Measurements from ENCODE around the gene MPV17.

GRCh38 chr2:27335311-27335710, 12.4 kb upstream of the MPV17 start:
- no peak for TF ChIP-seq CTCF (IDR thresholded peaks at IDR 0.05)
- TF ChIP-seq POLR2A (IDR thresholded peaks at IDR 0.05; ENCODE audit: low read length): no peak
- no peak for TF ChIP-seq MAZ (IDR thresholded peaks at IDR 0.05; ENCODE audit: borderline replicate concordance, low read depth, low read length)
- TF ChIP-seq BHLHE40 (IDR thresholded peaks at IDR 0.05; ENCODE audit: low read depth, low read length): no peak
- TF ChIP-seq CEBPB (IDR thresholded peaks at IDR 0.05): no peak
- TF ChIP-seq NFE2L2 (conservative IDR thresholded peaks at IDR 0.05; ENCODE audit: low read length): no peak
- TF ChIP-seq PHF8 (IDR thresholded peaks at IDR 0.05; ENCODE audit: borderline replicate concordance, low read depth): no peak
- no peak for TF ChIP-seq CHD2 (IDR thresholded peaks at IDR 0.05; ENCODE audit: low read length, partially characterized antibody)
- no peak for TF ChIP-seq MAX (IDR thresholded peaks at IDR 0.05)
- TF ChIP-seq RAD21 (conservative IDR thresholded peaks at IDR 0.05 in 1 of 2, IDR thresholded peaks at IDR 0.05 in 1 of 2): no peak
- TF ChIP-seq RNF2 (IDR thresholded peaks at IDR 0.05; ENCODE audit: borderline replicate concordance, low read depth): no peak
- no peak for TF ChIP-seq REST (IDR thresholded peaks at IDR 0.05)
